ENCODE measurements around the gene GLRX3.

DNA sequence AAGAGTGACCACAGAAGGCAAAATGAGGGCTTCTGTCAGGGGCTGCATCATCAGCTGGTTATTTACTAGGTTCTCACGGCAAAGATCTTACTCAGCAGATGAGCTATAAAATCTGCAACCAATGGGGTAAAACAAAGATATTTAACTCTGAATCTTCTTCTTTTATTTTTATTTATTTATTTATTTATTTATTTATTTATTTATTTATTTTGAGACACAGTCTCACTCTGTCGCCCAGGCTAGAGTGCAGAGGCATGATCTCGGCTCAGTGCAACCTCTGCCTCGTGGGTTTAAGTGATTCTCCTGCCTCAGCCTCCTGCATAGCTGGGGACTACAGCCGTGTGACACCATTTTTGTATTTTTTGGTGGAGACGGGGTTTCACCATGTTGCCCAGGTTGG, 36.8 kb upstream of the GLRX3 start:
- TF ChIP-seq, protein P1, sequence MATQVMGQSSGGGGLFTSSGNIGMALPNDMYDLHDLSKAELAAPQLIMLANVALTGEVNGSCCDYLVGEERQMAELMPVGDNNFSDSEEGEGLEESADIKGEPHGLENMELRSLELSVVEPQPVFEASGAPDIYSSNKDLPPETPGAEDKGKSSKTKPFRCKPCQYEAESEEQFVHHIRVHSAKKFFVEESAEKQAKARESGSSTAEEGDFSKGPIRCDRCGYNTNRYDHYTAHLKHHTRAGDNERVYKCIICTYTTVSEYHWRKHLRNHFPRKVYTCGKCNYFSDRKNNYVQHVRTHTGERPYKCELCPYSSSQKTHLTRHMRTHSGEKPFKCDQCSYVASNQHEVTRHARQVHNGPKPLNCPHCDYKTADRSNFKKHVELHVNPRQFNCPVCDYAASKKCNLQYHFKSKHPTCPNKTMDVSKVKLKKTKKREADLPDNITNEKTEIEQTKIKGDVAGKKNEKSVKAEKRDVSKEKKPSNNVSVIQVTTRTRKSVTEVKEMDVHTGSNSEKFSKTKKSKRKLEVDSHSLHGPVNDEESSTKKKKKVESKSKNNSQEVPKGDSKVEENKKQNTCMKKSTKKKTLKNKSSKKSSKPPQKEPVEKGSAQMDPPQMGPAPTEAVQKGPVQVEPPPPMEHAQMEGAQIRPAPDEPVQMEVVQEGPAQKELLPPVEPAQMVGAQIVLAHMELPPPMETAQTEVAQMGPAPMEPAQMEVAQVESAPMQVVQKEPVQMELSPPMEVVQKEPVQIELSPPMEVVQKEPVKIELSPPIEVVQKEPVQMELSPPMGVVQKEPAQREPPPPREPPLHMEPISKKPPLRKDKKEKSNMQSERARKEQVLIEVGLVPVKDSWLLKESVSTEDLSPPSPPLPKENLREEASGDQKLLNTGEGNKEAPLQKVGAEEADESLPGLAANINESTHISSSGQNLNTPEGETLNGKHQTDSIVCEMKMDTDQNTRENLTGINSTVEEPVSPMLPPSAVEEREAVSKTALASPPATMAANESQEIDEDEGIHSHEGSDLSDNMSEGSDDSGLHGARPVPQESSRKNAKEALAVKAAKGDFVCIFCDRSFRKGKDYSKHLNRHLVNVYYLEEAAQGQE (IDR thresholded peaks at IDR 0.05; ENCODE audit: insufficient read depth in 1 of 2, low read depth in 2 of 2, low read length in 1 of 2), result no peak
- no peak for TF ChIP-seq POLR2AphosphoS5 (IDR thresholded peaks at IDR 0.05; ENCODE audit: low read depth, low read length)

Data from Panc1 (cell line).